Sigmoid colon (tissue), 4 donors: ENCODE data around the gene GLTPD2.

Experiments used
- EP300 ChIP-seq, 4 donors: sonication (generic); formaldehyde crosslinking; IDR thresholded peaks; one replicate each; pipeline ENCODE4 v1.6.1; 2017; ENCODE audit warnings: antibody characterized with exemption in 4 of 4
- POLR2A ChIP-seq, 2 donors: fragments of 450-650 bp; IDR thresholded peaks; one replicate each; pipeline ENCODE4 v1.6.1; 2016; ENCODE audit warnings: antibody characterized with exemption in 2 of 2, mild to moderate bottlenecking in 2 of 2, moderate library complexity in 2 of 2
- TF ChIP-seq, protein P1 (sequence below), 4 experiments: fragments of 450-650 bp in 3 of 4; fragments of 200-600 bp in 1 of 4; IDR thresholded peaks; one replicate each; pipeline ENCODE4 v1.5.1; 2016 to 2019; ENCODE audit warnings: antibody characterized with exemption in 4 of 4, mild to moderate bottlenecking in 3 of 4, moderate library complexity in 2 of 4

- TF ChIP-seq, protein P1, sequence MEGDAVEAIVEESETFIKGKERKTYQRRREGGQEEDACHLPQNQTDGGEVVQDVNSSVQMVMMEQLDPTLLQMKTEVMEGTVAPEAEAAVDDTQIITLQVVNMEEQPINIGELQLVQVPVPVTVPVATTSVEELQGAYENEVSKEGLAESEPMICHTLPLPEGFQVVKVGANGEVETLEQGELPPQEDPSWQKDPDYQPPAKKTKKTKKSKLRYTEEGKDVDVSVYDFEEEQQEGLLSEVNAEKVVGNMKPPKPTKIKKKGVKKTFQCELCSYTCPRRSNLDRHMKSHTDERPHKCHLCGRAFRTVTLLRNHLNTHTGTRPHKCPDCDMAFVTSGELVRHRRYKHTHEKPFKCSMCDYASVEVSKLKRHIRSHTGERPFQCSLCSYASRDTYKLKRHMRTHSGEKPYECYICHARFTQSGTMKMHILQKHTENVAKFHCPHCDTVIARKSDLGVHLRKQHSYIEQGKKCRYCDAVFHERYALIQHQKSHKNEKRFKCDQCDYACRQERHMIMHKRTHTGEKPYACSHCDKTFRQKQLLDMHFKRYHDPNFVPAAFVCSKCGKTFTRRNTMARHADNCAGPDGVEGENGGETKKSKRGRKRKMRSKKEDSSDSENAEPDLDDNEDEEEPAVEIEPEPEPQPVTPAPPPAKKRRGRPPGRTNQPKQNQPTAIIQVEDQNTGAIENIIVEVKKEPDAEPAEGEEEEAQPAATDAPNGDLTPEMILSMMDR (IDR thresholded peaks at IDR 0.05) = no peak
- TF ChIP-seq POLR2A (IDR thresholded peaks at IDR 0.05) (no peak), EP300 (IDR thresholded peaks at IDR 0.05) (no peak)
Observed at GRCh38 chr17:4790705-4791088, 1.9 kb downstream of the GLTPD2 start.
